Mesenchymal stem cell (in vitro differentiated cells and primary cell): ENCODE results near the gene JDP2.

Experiments used
- DNase-seq: peaks from one replicate; pipeline ENCODE4 v3.0.0-alpha.2; 2013
- H2AFZ ChIP-seq: one replicate; pipeline ENCODE4 v1.6.1; 2013; ENCODE audit warnings: low read depth, mild to moderate bottlenecking, control low read depth, inconsistent platforms, low read length, moderate library complexity
- H2AK5ac ChIP-seq: 2 replicates; pipeline ENCODE4 v1.6.1; 2013; ENCODE audit warnings: low read length, moderate library complexity, mild to moderate bottlenecking, inconsistent platforms; ENCODE audit not compliant: severe bottlenecking
- H2BK120ac ChIP-seq: one replicate; pipeline ENCODE4 v1.6.1; 2013; ENCODE audit warnings: low read depth, mild to moderate bottlenecking, inconsistent platforms, low read length, moderate library complexity
- H2BK12ac ChIP-seq, 2 experiments: one replicate each; pipeline ENCODE4 v1.6.1; 2013; ENCODE audit warnings: inconsistent platforms in 2 of 2, low read length in 2 of 2, mild to moderate bottlenecking in 2 of 2, moderate library complexity in 2 of 2, control low read depth in 1 of 2
- H2BK15ac ChIP-seq: one replicate; pipeline ENCODE4 v1.6.1; 2013; ENCODE audit warnings: mild to moderate bottlenecking, low read depth, inconsistent platforms; ENCODE audit not compliant: poor library complexity, severe bottlenecking
- H2BK5ac ChIP-seq: 2 replicates; pipeline ENCODE4 v1.6.1; 2013; ENCODE audit warnings: low read depth, mild to moderate bottlenecking, low read length, control low read depth, inconsistent platforms; ENCODE audit not compliant: poor library complexity, severe bottlenecking
- H3K14ac ChIP-seq, 2 experiments: one replicate each; pipeline ENCODE4 v1.6.1; 2013; ENCODE audit warnings: inconsistent platforms in 2 of 2, low read length in 2 of 2, control low read depth in 1 of 2, mild to moderate bottlenecking in 1 of 2, moderate library complexity in 1 of 2
- H3K18ac ChIP-seq, 2 experiments: one replicate each; pipeline ENCODE4 v1.6.1; 2013; ENCODE audit warnings: inconsistent platforms in 2 of 2, low read length in 2 of 2, control low read depth in 1 of 2, low read depth in 1 of 2, mild to moderate bottlenecking in 1 of 2
- H3K23ac ChIP-seq, 2 experiments: one replicate each; pipeline ENCODE4 v1.6.1; 2013; ENCODE audit warnings: inconsistent platforms in 2 of 2, low read length in 2 of 2, mild to moderate bottlenecking in 2 of 2, moderate library complexity in 2 of 2, control low read depth in 1 of 2
- H3K27ac ChIP-seq: 2 replicates; pipeline ENCODE4 v1.5.1; 2013; ENCODE audit warnings: mild to moderate bottlenecking, moderate library complexity, low read length, control low read depth, inconsistent platforms; ENCODE audit not compliant: poor library complexity, severe bottlenecking
- H3K27me3 ChIP-seq, 2 experiments: 2 replicates each; pipeline versions ENCODE4 v1.6.1 to v1.7.0; 2013; ENCODE audit warnings: low read length in 2 of 2, mild to moderate bottlenecking in 2 of 2, moderate library complexity in 2 of 2, control low read depth in 1 of 2, inconsistent platforms in 1 of 2; ENCODE audit not compliant: control insufficient read depth in 1 of 2, insufficient read depth in 1 of 2
- H3K36me3 ChIP-seq, 2 experiments: 2 replicates each; pipeline versions ENCODE4 v1.6.1 to v1.7.0; 2013; ENCODE audit warnings: low read length in 2 of 2, control low read depth in 1 of 2, inconsistent platforms in 1 of 2, low read depth in 1 of 2, mild to moderate bottlenecking in 1 of 2; ENCODE audit not compliant: insufficient read depth in 2 of 2, control insufficient read depth in 1 of 2
- H3K4ac ChIP-seq, 2 experiments: one replicate each; pipeline ENCODE4 v1.6.1; 2013; ENCODE audit warnings: inconsistent platforms in 2 of 2, low read length in 2 of 2, mild to moderate bottlenecking in 2 of 2, moderate library complexity in 2 of 2, control low read depth in 1 of 2, low read depth in 1 of 2
- H3K4me1 ChIP-seq: 2 replicates; pipeline ENCODE4 v1.6.1; 2013; ENCODE audit warnings: low read depth, low read length, control low read depth; ENCODE audit not compliant: control insufficient read depth, insufficient read depth
- H3K4me2 ChIP-seq: 2 replicates; pipeline ENCODE4 v1.6.1; 2013; ENCODE audit warnings: low read length, mild to moderate bottlenecking, inconsistent platforms; ENCODE audit not compliant: poor library complexity, severe bottlenecking
- H3K4me3 ChIP-seq, 2 experiments: 2 replicates each; pipeline versions ENCODE4 v1.5.1 to v1.7.0; 2013; ENCODE audit warnings: low read length in 2 of 2, mild to moderate bottlenecking in 2 of 2, control low read depth in 1 of 2, low read depth in 1 of 2; ENCODE audit not compliant: insufficient read depth in 1 of 2
- H3K79me1 ChIP-seq: replicated peaks from 2 replicates; pipeline ENCODE4 v1.6.1; 2013; ENCODE audit warnings: mild to moderate bottlenecking, control low read depth, low read length, inconsistent platforms; ENCODE audit not compliant: poor library complexity, severe bottlenecking
- H3K9ac ChIP-seq: 2 replicates; pipeline ENCODE4 v1.7.0; 2013; ENCODE audit warnings: mild to moderate bottlenecking, low read length, moderate library complexity
- H3K9me3 ChIP-seq: 2 replicates; pipeline ENCODE4 v1.7.0; 2013; ENCODE audit warnings: mild to moderate bottlenecking, low read length; ENCODE audit not compliant: control insufficient read depth
- H4K8ac ChIP-seq: one replicate; pipeline ENCODE4 v1.6.1; 2013; ENCODE audit warnings: inconsistent platforms, mild to moderate bottlenecking, low read length, moderate library complexity
- H4K91ac ChIP-seq: one replicate; pipeline ENCODE4 v1.6.1; 2013; ENCODE audit warnings: mild to moderate bottlenecking, low read length, inconsistent platforms
- WGBS: methylation state at CpG from one replicate; pipeline ENCODE4 v1.1.7; 2013; ENCODE audit warnings: mixed read lengths; 5-methylcytosine and 5-hydroxymethylcytosine counted together

Gene JDP2

GRCh38 chr14:75443203-75443969 is 15.6 kb downstream of the JDP2 start:
- WGBS: 99% methylated on average over 5 of the region's 7 CpGs
- no peak overlapping the region for H3K27ac ChIP-seq
- H3K4me1 ChIP-seq: no peaks in the 10 kb centered on the region
- H3K4me3 ChIP-seq: peak overlapping the region in 1 of 2 experiments; percentile 54
- no peak overlapping the region for H2BK15ac ChIP-seq
- H3K27me3 ChIP-seq: no peaks in the 10 kb centered on the region
- no peak overlapping the region for H2BK120ac ChIP-seq
- peaks cover 20% of the 10 kb centered on the region for H3K79me1 ChIP-seq
- H3K23ac ChIP-seq: no peak overlapping the region
- no peak overlapping the region for H3K4me2 ChIP-seq
- no peak overlapping the region for H2BK5ac ChIP-seq
- no peak overlapping the region for H2AFZ ChIP-seq
- H3K9ac ChIP-seq: peak overlapping the region; percentile 79
- no peak overlapping the region for H4K8ac ChIP-seq
- no peak overlapping the region for H3K18ac ChIP-seq
- H3K9me3 ChIP-seq: no peaks in the 10 kb centered on the region
- no peak for DNase-seq
- H3K36me3 ChIP-seq: peaks cover 35 to 44% of the 10 kb centered on the region in 2 experiments
- H2BK12ac ChIP-seq: no peak overlapping the region
- no peak overlapping the region for H2AK5ac ChIP-seq
- H3K14ac ChIP-seq: no peak overlapping the region
- H4K91ac ChIP-seq: no peak overlapping the region
- H3K4ac ChIP-seq: no peak overlapping the region

GRCh38 chr14:75445236-75445635 is 17.4 kb downstream of the JDP2 start:
- no peaks in the 10 kb centered on the region for H3K27me3 ChIP-seq
- no peak overlapping the region for H2BK120ac ChIP-seq
- H3K4me1 ChIP-seq: peaks cover 4% of the 10 kb centered on the region
- H4K91ac ChIP-seq: no peak overlapping the region
- peaks cover 18 to 27% of the 10 kb centered on the region in 2 experiments for H3K36me3 ChIP-seq
- H3K9ac ChIP-seq: no peak overlapping the region
- no peak overlapping the region for H2AK5ac ChIP-seq
- no peak overlapping the region for H3K4me3 ChIP-seq
- H3K4ac ChIP-seq: no peak overlapping the region
- H2BK5ac ChIP-seq: no peak overlapping the region
- DNase-seq: no peak
- H2BK15ac ChIP-seq: no peak overlapping the region
- H3K4me2 ChIP-seq: no peak overlapping the region
- no peaks in the 10 kb centered on the region for H3K9me3 ChIP-seq
- 97% methylated on average over 3 of the region's 6 CpGs for WGBS
- H3K18ac ChIP-seq: no peak overlapping the region
- no peak overlapping the region for H4K8ac ChIP-seq
- peaks cover 22% of the 10 kb centered on the region for H3K79me1 ChIP-seq
- no peak overlapping the region for H2AFZ ChIP-seq
- H3K23ac ChIP-seq: peak overlapping the region in 1 of 2 experiments; percentile 51
- H2BK12ac ChIP-seq: no peak overlapping the region
- no peak overlapping the region for H3K27ac ChIP-seq
- H3K14ac ChIP-seq: no peak overlapping the region

GRCh38 chr14:75445963-75446362 is 18.1 kb downstream of the JDP2 start:
- Histone ChIP-seq H2BK120ac (no peak overlapping the region), H3K18ac (no peak overlapping the region), H2AFZ (no peak overlapping the region), H3K14ac (no peak overlapping the region), H4K8ac (no peak overlapping the region), H3K79me1 (peaks cover 20% of the 10 kb centered on the region), H3K9ac (no peak overlapping the region), H4K91ac (no peak overlapping the region), H2BK5ac (no peak overlapping the region), H2AK5ac (no peak overlapping the region), H3K4me1 (peaks cover 12% of the 10 kb centered on the region), H3K9me3 (no peaks in the 10 kb centered on the region), H3K27me3 (no peaks in the 10 kb centered on the region), H3K23ac (no peak overlapping the region), H2BK15ac (no peak overlapping the region), H3K4ac (no peak overlapping the region), H3K4me3 (no peak overlapping the region), H3K27ac (no peak overlapping the region), H2BK12ac (no peak overlapping the region), H3K36me3 (peaks cover 14 to 22% of the 10 kb centered on the region in 2 experiments), H3K4me2 (no peak overlapping the region)
- DNase-seq: no peak
- WGBS: 100% methylated on average over 3 of the region's 3 CpGs

- no peak overlapping the region for H2AK5ac ChIP-seq
- no peak overlapping the region for H2AFZ ChIP-seq
- H4K91ac ChIP-seq: no peak overlapping the region
- H2BK12ac ChIP-seq: no peak overlapping the region
- peaks cover 14% of the 10 kb centered on the region for H3K4me1 ChIP-seq
- no peak overlapping the region for H3K23ac ChIP-seq
- H3K4ac ChIP-seq: no peak overlapping the region
- no peak overlapping the region for H3K4me2 ChIP-seq
- H3K14ac ChIP-seq: no peak overlapping the region
- H3K9me3 ChIP-seq: no peaks in the 10 kb centered on the region
- peaks cover 16 to 19% of the 10 kb centered on the region in 2 experiments for H3K36me3 ChIP-seq
- H3K4me3 ChIP-seq: no peak overlapping the region
- no peak overlapping the region for H2BK120ac ChIP-seq
- H3K27me3 ChIP-seq: no peaks in the 10 kb centered on the region
- peaks cover 22% of the 10 kb centered on the region for H3K79me1 ChIP-seq
- no peak overlapping the region for H3K18ac ChIP-seq
- H3K27ac ChIP-seq: no peak overlapping the region
- no peak overlapping the region for H2BK15ac ChIP-seq
- H4K8ac ChIP-seq: no peak overlapping the region
- no peak overlapping the region for H2BK5ac ChIP-seq
- no peak overlapping the region for H3K9ac ChIP-seq
- DNase-seq: no peak
Observed at GRCh38 chr14:75446447-75446846, 18.6 kb downstream of the JDP2 start.
